ENCODE data around the gene ADGRL2.

- TF ChIP-seq POLR2AphosphoS5 (IDR thresholded peaks at IDR 0.05; ENCODE audit: low read depth, low read length) = no peak
- no peak for TF ChIP-seq TAF1 (IDR thresholded peaks at IDR 0.05; ENCODE audit: low read depth, low read length)
- no peak for TF ChIP-seq POLR2A (IDR thresholded peaks at IDR 0.05; ENCODE audit: low read depth, low read length)
- peak; percentile 5; the same call in 1 of the 2 replicates for TF ChIP-seq SPI1 (IDR thresholded peaks at IDR 0.05; ENCODE audit: low read depth, low read length)
- no peak for TF ChIP-seq POU2F2 (IDR thresholded peaks at IDR 0.05; ENCODE audit: low read depth, low read length)
- TF ChIP-seq PAX5 (IDR thresholded peaks at IDR 0.05; ENCODE audit: insufficient read depth, low read length, severe bottlenecking) = no peak
Observed at GRCh38 chr1:81808760-81809159, 8.0 kb downstream of the ADGRL2 start.
